NCI-H2029 (cell line): ENCODE measurements around the gene PPP2R2B.

Source experiments
- DNase-seq: peaks from one replicate; lab custom pipeline; 2025; lab: John Stamatoyannopoulos, UW

The PPP2R2B gene

DNA sequence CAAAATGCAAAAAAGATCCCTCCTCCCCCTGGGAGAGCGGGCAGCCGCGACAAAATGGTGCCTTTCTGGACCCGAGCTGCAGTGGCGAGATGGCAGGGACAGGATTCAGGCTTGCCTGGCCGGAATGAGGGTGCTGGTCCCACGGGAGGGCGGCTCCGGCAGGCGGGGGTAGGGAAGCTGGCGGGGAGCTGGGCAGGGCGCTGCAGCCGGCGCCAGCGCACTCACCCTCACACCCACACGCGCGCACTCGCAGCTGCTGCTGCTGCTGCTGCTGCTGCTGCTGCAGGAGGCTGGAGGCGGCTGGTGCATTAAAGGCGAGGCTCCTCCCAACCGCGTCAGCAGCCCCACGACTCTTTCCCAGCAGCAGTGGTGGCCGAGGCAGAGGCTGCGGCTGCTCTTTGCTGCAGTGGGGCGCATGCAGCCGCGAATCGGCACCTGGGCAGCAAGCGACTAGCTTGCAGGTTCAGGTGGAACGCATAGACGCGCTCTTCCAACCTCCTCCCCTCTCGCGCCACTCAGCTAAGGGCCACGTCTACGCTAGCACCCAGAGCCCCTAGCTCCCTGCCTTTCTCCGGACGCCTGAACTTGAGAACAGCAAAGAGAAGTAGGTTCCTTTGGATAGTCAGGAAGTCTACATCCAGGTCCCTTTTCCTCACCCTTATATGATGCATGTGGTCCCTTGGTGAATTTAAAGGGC is at the start of gene PPP2R2B:
PPP2R2B (minus strand) TSS at position 282 of the 697 bp plus-strand sequence.
- peak; percentile 35 for DNase-seq

DNA sequence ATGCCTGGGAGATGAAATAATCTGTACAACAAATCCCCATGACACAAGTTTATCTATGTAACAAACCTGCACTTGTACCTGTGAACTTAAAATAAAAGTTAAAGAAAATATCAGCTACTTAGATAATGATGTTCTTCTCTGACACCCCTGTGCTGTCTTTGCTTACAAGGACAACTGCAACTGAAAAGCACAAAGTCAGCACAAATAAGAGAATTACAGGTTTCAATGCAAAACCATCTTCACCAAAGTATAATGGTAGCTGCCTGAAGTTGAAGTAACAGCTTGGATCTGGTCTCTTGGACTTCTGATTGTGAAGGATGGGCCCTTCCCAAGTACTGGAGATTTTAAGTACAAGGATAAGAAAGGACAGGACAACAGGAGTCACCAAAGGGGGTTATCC is 45.6 kb upstream of the PPP2R2B start:
- no peak for DNase-seq

DNA sequence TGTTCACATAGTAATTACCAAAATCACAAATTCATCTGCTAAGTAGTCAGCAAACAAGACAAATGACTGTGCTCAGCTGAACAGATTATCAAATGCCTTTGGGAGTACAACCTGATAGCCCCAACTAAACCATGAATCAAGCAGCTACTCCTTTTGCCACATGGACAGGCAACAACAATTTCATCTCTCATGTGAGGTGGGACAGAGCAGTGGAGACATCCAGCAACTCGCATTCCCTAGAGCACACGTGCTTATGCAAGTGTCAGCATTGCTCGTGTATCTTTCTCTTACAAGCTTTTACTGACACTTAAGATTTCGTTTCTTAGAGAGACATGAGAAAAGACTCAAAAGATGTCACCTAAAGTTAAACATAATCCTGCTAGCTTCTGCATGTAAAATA is 42.7 kb upstream of the PPP2R2B start:
- DNase-seq = no peak

- DNase-seq = no peak
These were observed 41.9 kb upstream of the PPP2R2B start for GRCh38 chr5:146920351-146920881.

- no peak for DNase-seq
These were observed 40.7 kb upstream of the PPP2R2B start for GRCh38 chr5:146919304-146919703.

DNA sequence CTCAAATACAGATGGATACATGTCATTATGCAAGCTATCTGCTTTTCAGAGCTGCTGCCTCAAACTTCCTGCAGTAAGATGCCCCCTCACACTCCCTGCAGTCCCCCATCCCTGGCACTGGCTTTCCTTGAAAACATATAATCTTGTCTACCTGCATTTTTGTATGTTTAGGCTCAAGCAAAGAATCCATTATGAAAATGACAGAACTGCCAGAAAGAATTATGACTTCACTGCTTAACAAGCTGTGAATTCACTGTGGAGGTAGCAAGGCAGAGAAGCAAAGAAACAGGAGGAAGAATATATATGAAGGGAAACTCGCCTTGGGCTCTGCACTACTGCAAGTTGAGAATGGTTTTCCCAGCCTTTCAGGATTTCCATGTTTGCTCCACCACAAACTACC is 39.4 kb upstream of the PPP2R2B start:
- DNase-seq = no peak

DNA sequence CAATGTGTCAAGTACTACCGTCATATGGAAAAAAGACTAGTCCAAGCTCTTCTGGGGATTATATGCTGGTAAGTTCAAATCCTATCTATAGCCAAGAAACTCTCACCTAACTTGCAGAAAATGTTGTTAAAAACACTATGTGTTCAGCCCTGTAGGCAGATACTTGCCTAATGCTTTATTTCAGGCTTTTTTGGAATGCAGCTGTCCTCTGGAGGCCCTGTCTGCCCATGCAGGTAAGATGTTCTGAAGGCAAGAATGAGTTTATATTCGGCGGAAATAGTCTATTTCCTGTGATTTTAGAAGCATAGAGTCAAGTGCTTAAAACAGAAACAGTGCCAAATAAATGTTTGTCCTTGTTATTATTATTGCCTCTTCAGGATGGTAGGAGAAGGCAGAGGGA is 34.3 kb upstream of the PPP2R2B start:
- no peak for DNase-seq

DNA sequence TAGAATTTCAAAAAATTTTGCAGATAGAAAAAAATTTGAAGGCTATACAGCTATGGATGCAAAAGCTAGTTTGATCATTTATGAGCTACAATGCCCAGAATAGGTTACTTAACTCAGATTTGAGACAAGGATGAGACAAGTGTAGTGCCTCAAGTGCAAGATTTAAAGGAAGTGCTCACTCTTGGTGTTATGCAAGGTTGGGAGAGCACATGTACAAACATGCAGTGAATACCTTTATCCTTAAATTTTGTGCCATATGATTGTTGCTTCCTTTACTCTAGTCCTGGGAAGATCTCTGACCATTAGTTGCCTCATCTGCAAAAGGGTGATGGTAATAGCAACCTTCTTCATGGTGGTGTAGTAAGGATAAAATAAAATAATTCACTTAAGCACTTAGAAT is 31.7 kb upstream of the PPP2R2B start:
- DNase-seq = no peak

GRCh38 chr5:146909255-146910068 is 30.9 kb upstream of the PPP2R2B start:
- DNase-seq = no peak

GRCh38 chr5:146906803-146907202 is 28.2 kb upstream of the PPP2R2B start:
- no peak for DNase-seq

DNA sequence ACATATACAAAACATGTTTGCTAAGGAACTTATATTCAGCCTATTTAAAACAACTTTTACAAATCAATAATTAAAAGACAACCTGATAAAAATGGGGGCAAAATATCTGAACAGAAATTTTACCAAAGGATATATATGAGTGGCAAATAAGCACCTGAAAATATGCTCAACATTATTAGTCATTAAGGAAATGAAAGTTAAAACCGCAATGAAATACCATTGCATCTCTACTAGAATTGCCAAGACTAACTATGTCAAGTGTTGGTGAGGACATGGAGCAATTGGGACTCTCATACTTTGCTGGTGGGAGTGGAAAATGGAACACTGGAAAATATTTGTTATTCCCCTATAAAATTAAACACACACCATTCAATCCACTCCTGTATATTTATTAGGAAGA is 26.3 kb upstream of the PPP2R2B start:
- DNase-seq = no peak

DNA sequence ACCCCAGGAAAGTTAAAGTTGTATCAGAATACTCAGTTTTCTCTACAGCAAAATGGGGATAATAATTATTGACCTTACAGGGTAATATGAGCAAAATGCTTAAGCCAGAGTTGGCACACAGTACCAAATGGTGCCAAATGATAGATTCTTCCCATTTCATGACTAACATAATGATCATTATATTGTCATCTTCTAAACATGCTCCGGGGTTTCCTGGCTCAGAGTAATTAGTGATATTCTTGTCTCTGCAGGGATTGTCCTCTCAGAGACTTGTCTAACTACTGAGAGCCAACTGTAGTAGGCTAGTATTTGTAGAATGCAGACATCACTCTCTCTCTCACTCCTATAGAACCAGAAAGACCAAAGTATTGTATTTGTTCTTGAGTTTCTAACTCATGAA is 25.2 kb upstream of the PPP2R2B start:
- no peak for DNase-seq

- DNase-seq = no peak
These were observed 23.9 kb upstream of the PPP2R2B start for GRCh38 chr5:146902471-146902870.

DNA sequence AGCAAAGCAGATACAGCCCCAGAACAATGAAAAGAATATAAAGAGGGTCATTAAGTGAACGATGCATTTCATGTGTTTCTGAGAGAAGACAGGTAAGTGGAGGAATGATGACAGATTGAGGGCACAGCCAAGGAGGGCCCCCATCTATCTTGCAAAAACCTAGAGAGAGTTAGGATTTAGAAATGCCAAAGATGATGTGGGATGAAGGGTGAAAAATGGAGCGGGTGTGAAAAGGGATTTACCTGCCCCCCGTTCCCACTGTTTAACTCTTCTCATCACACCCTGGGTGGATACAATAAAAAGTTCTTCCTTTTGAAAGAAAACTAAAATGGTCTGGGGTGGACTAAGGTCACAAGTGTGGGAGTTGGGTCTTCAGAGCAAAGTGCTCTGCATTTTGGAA is 18.5 kb upstream of the PPP2R2B start:
- DNase-seq = no peak

GRCh38 chr5:146894753-146895521 is 16.4 kb upstream of the PPP2R2B start:
- no peak for DNase-seq

DNA sequence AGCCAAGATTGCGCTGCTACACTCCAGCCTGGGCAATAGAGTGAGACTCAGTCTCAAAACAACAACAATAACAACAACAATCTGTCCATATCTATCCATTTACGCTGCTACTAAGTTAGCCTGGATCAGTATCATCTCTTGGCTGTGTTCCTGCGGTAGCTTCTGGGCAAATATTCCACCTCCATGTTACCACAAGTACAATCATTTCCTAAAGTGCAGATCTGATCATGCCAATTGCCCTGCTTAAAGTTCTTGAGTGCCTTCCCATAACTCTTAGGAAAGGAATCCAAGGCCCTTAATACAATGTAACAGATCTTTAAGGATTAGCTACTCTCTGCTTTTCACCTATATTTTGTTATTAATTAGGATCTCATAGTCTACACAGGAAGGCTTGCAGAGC is 15.4 kb upstream of the PPP2R2B start:
- no peak for DNase-seq

DNA sequence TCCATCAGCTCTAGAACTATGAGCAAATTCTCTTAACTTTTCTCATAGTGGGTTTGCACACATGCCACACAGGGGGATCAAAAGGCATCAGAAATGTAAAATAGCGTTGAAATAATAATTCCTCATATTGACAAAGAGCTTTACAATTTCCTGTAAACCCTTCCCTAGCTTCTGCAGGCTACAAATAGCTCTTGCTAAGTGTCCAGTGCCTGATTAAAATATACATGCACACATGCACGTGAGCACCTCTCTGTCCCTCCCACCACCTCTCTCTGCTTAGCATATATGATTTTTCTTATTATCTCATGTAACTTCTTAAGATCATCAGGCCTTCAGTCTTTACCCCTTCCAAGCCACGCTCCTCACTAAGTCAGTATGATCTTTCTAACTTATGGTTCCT is 13.7 kb upstream of the PPP2R2B start:
- no peak for DNase-seq

DNA sequence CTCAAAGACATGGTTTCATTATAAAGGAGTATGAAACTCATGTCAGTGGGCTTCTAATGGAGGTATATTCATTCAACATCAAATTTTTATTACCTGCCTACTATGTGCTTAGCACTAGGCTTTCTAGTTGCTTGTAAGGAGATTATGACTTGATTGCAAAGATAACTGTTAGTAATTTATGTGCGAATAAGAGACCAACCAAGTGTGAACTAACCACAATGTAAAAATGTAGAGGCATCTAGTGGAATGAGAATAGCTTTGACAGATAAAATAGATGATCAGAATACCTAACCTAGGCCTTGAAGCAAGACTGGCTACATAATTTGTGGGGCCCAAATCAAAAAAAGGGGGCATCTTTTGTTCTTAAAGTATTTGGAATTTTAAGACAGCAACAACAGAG is 13.0 kb upstream of the PPP2R2B start:
- DNase-seq = no peak

DNA sequence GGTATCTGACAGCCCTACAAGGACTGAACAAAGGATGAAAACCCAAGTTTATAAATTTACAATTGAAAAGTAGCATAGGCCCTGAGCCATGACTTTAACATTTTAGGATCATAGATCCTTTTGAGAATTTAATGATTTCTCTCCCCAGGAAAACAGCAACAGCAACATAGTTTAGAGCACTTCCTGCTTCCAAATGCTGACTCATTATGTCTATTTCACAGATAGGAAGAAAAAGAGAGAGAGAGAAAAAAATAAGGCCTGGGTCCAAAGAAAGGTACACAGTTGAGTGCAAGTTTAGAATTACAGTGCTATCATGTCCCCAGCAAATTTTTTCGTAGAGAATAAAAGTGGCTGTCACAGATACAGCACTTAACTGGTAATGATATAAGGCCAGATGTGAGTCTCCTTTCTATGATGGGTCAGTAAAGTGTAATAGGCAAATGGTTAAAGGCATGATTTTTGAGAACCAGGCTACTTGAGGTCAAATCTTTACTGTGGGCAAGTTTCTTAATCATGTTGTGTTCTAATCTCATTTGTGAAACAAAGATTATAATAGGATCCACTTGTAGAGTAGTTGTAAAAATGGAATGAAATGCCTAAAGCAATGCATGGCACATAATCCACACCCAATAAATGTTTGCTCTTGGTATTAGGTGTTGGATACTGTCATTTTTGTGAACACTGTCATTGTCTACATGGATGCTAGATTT is 12.3 kb upstream of the PPP2R2B start:
- no peak for DNase-seq

GRCh38 chr5:146890066-146890465 is 11.5 kb upstream of the PPP2R2B start:
- DNase-seq = no peak

- DNase-seq = no peak
These were observed 10.6 kb upstream of the PPP2R2B start for GRCh38 chr5:146889169-146889568.
